Ectodermal cell (in vitro differentiated cells): ENCODE results near the gene FIG4.
"Not testable (repeated sequence)": the region's sequence is repeated elsewhere in the genome, so short reads cannot be mapped to it uniquely, and the experiment has no call there.

Experiments used
- H3K27ac ChIP-seq: 2 replicates; pipeline ENCODE4 v1.7.0; 2013; ENCODE audit warnings: mild to moderate bottlenecking, low read depth, low read length; ENCODE audit not compliant: insufficient read depth, poor library complexity, severe bottlenecking
- H3K27me3 ChIP-seq: 2 replicates; pipeline ENCODE4 v1.7.0; 2013; ENCODE audit warnings: mild to moderate bottlenecking, low read length; ENCODE audit not compliant: insufficient read depth, control insufficient read depth, poor library complexity, severe bottlenecking
- H3K36me3 ChIP-seq: one replicate; pipeline ENCODE4 v1.7.0; 2013; ENCODE audit warnings: low read length; ENCODE audit not compliant: control insufficient read depth, insufficient read depth
- H3K4me1 ChIP-seq: one replicate; pipeline ENCODE4 v1.7.0; 2013; ENCODE audit warnings: low read length; ENCODE audit not compliant: control insufficient read depth, insufficient read depth
- H3K4me3 ChIP-seq: 2 replicates; pipeline ENCODE4 v1.7.0; 2013; ENCODE audit warnings: low read depth, low read length, control low read depth; ENCODE audit not compliant: insufficient read depth
- H3K9me3 ChIP-seq: 2 replicates; pipeline ENCODE4 v1.7.0; 2013; ENCODE audit warnings: mild to moderate bottlenecking, low read length, moderate library complexity; ENCODE audit not compliant: control insufficient read depth
- WGBS, 2 experiments: methylation state at CpG; one replicate each; pipeline ENCODE4 v1.1.7; 2013; ENCODE audit warnings: missing lambda C conversion rate in 2 of 2; 5-methylcytosine and 5-hydroxymethylcytosine counted together

FIG4 gene

DNA sequence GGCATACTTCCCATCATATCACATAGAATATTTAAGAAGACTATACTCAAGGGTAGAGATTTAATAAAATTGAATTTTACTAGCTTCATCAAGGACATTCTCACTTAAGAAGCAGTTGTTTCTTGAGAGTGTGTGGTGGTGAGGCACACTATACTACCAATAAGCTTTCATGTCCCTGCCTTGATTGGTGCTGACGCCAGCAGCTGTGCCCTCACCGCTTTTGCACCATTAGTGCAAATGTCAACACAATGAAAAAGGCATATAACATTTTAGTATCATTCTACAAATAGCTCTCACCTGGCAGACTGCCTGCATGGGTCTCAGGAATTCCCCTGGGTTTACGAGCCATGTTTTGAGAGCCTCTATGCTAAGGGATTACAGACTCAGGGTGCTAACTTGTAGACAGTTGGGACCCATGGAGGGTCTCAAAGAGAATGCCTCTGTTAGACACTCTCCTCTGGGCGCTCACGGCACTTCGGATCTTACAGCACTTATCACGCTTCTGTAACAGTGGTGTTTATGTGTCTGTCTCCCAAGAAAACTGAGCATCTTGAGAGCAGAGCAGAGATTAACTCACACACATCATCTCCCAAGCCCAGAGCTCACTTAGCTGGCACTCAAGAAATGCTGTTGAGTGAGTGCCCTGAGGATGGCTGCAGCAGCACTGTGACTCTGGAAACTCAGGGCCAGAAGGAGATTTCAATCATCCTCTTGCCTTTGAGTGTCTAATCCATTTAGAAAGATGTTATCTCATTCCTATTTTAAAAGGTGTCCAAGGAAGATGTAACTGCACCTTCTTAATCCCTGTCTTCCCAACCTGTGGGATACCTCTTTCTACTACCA is 143.7 kb downstream of the FIG4 start:
- WGBS, 2 experiments, result 88% methylated on average over 7 of the region's 7 CpGs
- Histone ChIP-seq H3K36me3 (no peaks in the 10 kb centered on the region), H3K4me1 (no peaks in the 10 kb centered on the region), H3K9me3 (no peaks in the 10 kb centered on the region), H3K27me3 (no peaks in the 10 kb centered on the region), H3K4me3 (no peak overlapping the region), H3K27ac (no peak overlapping the region)

- no peak overlapping the region for H3K4me3 ChIP-seq
- no peaks in the 10 kb centered on the region for H3K27me3 ChIP-seq
- no peaks in the 10 kb centered on the region for H3K9me3 ChIP-seq
- no peaks in the 10 kb centered on the region for H3K4me1 ChIP-seq
- H3K36me3 ChIP-seq, result no peaks in the 10 kb centered on the region
- H3K27ac ChIP-seq, result no peak overlapping the region
Observed at GRCh38 chr6:109840034-109840433, 148.9 kb downstream of the FIG4 start.

- Histone ChIP-seq H3K9me3 (no peaks in the 10 kb centered on the region), H3K27me3 (no peaks in the 10 kb centered on the region)
- 94 to 96% methylated on average over 5 of the region's 5 CpGs for WGBS, 2 experiments
Observed at GRCh38 chr6:109840796-109841195, 149.7 kb downstream of the FIG4 start.

DNA sequence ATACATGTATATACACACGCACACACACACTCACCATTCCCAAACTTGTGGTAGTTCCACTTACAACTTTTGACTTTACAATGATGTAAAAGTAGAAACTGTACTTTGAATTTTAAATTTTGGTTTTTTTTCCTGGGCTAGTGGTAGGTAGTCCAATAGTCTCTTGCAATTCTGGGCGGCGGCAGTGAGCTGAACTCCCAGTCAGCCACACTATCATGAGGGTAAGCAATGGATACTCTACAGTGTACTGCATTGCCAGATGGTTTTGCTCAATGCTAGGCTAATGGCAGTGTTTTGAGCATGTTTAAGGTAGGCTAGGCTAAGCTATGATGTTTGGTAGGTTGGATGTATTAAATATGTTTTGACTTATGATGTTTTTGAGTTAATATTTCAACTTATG is 150.8 kb downstream of the FIG4 start:
- Histone ChIP-seq H3K9me3 (no peaks in the 10 kb centered on the region), H3K27me3 (no peaks in the 10 kb centered on the region), H3K36me3 (no peaks in the 10 kb centered on the region), H3K4me1 (no peaks in the 10 kb centered on the region), H3K4me3 (no peak overlapping the region), H3K27ac (no peak overlapping the region)
- 96 to 98% methylated on average over 2 of the region's 3 CpGs for WGBS, 2 experiments

More at GRCh38 chr6:109840796-109841195, 149.7 kb downstream of the FIG4 start:
- H3K4me1 ChIP-seq, result no peaks in the 10 kb centered on the region
- no peak overlapping the region for H3K27ac ChIP-seq
- no peak overlapping the region for H3K4me3 ChIP-seq
- no peaks in the 10 kb centered on the region for H3K36me3 ChIP-seq

GRCh38 chr6:109852713-109853112 is 161.6 kb downstream of the FIG4 start:
- WGBS, 2 experiments, result 89 to 92% methylated on average over 4 of the region's 4 CpGs
- Histone ChIP-seq H3K36me3 (no peaks in the 10 kb centered on the region), H3K4me1 (no peaks in the 10 kb centered on the region), H3K4me3 (no peak overlapping the region), H3K27me3 (no peaks in the 10 kb centered on the region), H3K27ac (no peak overlapping the region), H3K9me3 (no peaks in the 10 kb centered on the region)

DNA sequence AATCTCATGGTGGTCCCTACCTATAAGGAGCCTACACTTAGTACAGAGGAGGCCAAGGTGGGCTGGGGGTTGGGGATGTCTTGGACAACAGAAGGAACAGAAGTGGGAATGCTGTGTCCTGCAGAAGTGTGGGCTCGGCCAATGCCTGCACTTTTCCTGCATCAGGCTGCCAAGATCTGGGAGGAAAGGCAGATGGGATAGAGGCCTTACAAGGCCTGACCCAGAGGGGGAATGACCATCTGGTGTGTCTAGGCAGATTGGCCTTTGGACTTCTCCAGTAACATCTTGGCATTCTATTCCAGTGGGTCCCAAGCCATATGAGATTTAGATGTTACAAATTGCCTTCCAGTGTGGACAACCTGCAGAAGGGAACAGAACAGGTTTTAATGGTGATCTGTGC is 162.3 kb downstream of the FIG4 start:
- WGBS, 2 experiments, result 93 to 96% methylated on average over 1 of the region's 1 CpG
- no peak overlapping the region for H3K27ac ChIP-seq
- no peaks in the 10 kb centered on the region for H3K9me3 ChIP-seq
- H3K27me3 ChIP-seq, result no peaks in the 10 kb centered on the region
- no peaks in the 10 kb centered on the region for H3K36me3 ChIP-seq
- no peak overlapping the region for H3K4me3 ChIP-seq
- no peaks in the 10 kb centered on the region for H3K4me1 ChIP-seq

GRCh38 chr6:109853951-109854350 is 162.9 kb downstream of the FIG4 start:
- WGBS, 2 experiments, result 94 to 96% methylated on average over 2 of the region's 2 CpGs
- no peak overlapping the region for H3K27ac ChIP-seq
- H3K4me1 ChIP-seq, result no peaks in the 10 kb centered on the region
- no peak overlapping the region for H3K4me3 ChIP-seq
- no peaks in the 10 kb centered on the region for H3K27me3 ChIP-seq
- H3K36me3 ChIP-seq, result no peaks in the 10 kb centered on the region
- H3K9me3 ChIP-seq, result no peaks in the 10 kb centered on the region

DNA sequence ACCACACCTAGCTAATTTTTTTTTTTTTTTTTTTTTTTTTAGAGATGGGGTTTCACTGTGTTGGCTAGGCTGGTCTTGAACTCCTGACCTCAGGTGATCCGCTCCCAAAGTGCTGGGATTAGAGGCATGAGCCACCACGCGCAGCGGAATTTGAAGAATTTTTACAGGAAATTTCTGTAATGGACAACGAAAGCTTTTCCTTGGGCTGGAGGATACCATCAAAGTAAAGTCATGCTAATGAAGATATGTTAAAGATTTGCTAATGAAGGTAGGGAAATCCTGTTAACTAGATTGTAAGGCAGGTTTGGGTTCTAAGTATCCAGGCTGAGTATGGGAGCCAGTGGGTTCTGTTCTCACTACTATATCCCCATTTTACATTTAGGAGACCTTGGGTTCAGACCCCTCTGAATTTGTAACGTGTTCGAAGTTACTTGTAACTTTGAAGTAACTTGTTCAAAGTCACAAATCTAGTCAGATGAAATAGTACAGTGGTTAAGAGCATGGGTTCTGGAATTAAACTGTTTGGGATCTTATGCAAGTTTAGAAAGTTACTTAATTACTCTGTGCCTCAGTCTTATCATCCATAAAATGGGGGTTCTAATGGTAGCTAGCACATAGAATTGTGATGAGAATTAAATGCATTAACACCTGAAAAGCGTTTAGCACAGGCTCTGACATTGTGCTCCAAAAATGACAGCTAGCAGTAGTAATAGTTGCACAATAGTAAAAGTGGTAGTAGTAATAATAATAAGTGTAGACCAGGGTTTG is 163.6 kb downstream of the FIG4 start:
- H3K36me3 ChIP-seq, result no peaks in the 10 kb centered on the region
- no peaks in the 10 kb centered on the region for H3K27me3 ChIP-seq
- H3K4me1 ChIP-seq, result no peaks in the 10 kb centered on the region
- H3K9me3 ChIP-seq, result no peaks in the 10 kb centered on the region
- 79 to 81% methylated on average over 8 of the region's 8 CpGs for WGBS, 2 experiments
- H3K4me3 ChIP-seq, result no peak overlapping the region
- H3K27ac ChIP-seq, result no peak overlapping the region

- H3K4me1 ChIP-seq, H3K4me3 ChIP-seq, H3K27ac ChIP-seq, H3K27me3 ChIP-seq, H3K36me3 ChIP-seq, H3K9me3 ChIP-seq: not testable (repeated sequence)
- 82 to 85% methylated on average over 9 of the region's 9 CpGs for WGBS, 2 experiments
Observed at GRCh38 chr6:109855476-109856040, 164.5 kb downstream of the FIG4 start.

DNA sequence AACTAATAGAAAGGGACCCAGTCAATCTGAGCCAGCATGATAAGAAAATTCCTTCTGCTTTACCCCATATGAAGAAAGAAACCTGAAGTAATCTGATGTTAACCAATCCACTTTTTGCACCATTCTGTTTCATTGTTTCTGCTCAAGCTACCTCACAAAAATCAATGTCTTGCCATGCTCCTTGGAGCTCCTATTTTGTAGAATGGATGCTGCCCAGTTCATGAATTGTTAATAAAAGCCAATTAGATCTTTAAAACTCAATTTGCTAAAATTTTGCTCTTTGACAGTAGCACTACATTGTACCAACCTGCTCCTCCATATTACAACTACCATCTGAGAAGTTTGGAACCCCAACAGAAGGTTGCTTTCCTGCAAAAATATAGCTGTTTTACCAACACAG is 170.8 kb downstream of the FIG4 start:
- no peaks in the 10 kb centered on the region for H3K27me3 ChIP-seq
- no peak overlapping the region for H3K4me3 ChIP-seq
- no peaks in the 10 kb centered on the region for H3K9me3 ChIP-seq
- H3K4me1 ChIP-seq, result no peaks in the 10 kb centered on the region
- H3K27ac ChIP-seq, result no peak overlapping the region
- no peaks in the 10 kb centered on the region for H3K36me3 ChIP-seq
